Aortic smooth muscle cell (primary cell): ENCODE results near the gene LPAR4. TPM values are rescaled to one million over a fixed set of nuclear protein-coding genes. Genes with fewer than 3 reads are reported as not detected.

Source experiments
- total RNA-seq: library from RNA; depleted of rRNA; stranded (reverse); fragments of >200 nt; gene quantifications from 2 replicates; pipeline ENCODE4 v1.2.3, GENCODE V29; 2014

LPAR4 gene, protein sequence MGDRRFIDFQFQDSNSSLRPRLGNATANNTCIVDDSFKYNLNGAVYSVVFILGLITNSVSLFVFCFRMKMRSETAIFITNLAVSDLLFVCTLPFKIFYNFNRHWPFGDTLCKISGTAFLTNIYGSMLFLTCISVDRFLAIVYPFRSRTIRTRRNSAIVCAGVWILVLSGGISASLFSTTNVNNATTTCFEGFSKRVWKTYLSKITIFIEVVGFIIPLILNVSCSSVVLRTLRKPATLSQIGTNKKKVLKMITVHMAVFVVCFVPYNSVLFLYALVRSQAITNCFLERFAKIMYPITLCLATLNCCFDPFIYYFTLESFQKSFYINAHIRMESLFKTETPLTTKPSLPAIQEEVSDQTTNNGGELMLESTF
- total RNA-seq: 0.53 and 0.75 TPM in 2 replicates

DNA sequence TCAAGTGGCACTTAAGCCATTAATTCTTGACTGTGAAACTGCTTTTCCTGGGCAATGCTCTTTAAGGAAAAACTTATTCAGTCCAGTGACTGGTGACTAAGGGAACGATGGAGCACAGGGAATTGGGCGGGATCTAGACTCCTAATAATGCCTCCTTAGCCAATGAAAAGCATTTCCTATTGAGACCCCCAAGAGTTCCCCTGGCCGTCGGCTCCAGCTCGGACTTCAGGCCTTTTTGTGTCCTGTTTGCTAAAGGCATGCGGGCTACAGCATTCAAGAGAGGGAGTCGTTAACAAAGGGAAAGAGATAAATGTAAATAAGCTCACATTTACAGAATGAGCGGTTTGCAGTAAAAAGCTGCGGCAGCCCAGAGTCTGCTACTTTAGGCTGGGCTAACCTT is at the start of gene LPAR4:
Gene LPAR4, plus strand, starts transcription at position 232 of the 400 bp plus-strand sequence. CDS start 7,150 bp downstream, outside the sequence.

Other genes with a start within 250 kb of the LPAR4 start
- not detected in 2 replicates for gene RTL3, start 88.4 kb upstream of the LPAR4 start, total RNA-seq
- not detected in 2 replicates for gene P2RY10, start 197.7 kb downstream of the LPAR4 start, total RNA-seq